Measurements from ENCODE around the gene HBEGF. TPM values are rescaled to one million over a fixed set of nuclear protein-coding genes. Genes with fewer than 3 reads are reported as not detected.

HBEGF gene
- total and polyA plus RNA-seq, 10 of the 15 experiments (the other 5 are each of a cell fraction or from before 2014, with no cell fraction given) = 0.87 to 3.1 (median 2.1) TPM

DNA sequence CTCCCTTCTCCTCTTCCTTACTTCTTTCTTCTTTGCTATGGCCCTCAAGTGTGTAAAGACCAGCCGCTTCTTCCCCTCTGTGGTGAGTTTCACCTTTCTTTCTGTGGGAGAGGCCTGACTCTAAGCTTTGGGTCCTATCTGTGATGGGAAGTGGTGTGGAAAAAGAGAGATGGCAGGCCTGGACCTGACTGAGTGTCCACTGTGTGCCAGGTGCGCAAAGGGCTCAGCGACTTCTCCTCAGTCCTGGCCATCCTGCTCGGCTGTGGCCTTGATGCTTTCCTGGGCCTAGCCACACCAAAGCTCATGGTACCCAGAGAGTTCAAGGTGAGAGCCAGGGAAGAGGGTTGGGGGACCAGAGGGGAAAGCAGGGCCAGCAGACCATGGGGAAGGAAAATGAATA lies 19.5 kb upstream of the HBEGF start:
- no peaks in the 10 kb centered on the region for H4K20me1 ChIP-seq (ENCODE audit: control insufficient read depth, insufficient read depth)
- WGBS (ENCODE audit: insufficient coverage, insufficient replicate concordance, low lambda C conversion rate, missing lambda C conversion rate) = 97% methylated on average over 4 of the region's 4 CpGs
- no peak for TF ChIP-seq NR2C2 (IDR thresholded peaks at IDR 0.05; ENCODE audit: borderline replicate concordance, control insufficient read depth, insufficient read length, low read depth)
- no peak for TF ChIP-seq MEF2A (IDR thresholded peaks at IDR 0.05; ENCODE audit: insufficient read depth, low read depth, low read length)
- TF ChIP-seq KDM1A (IDR thresholded peaks at IDR 0.05; ENCODE audit: borderline replicate concordance) = no peak
- no peak for TF ChIP-seq GATAD2B (conservative IDR thresholded peaks at IDR 0.05; ENCODE audit: low read depth)
- TF ChIP-seq SIN3A (IDR thresholded peaks at IDR 0.05; ENCODE audit: low read depth, low read length) = no peak
- no peak for TF ChIP-seq JUND (IDR thresholded peaks at IDR 0.05; ENCODE audit: low read depth, low read length)
- TF ChIP-seq ZNF622 (IDR thresholded peaks at IDR 0.05) = no peak
- TF ChIP-seq, protein P1, sequence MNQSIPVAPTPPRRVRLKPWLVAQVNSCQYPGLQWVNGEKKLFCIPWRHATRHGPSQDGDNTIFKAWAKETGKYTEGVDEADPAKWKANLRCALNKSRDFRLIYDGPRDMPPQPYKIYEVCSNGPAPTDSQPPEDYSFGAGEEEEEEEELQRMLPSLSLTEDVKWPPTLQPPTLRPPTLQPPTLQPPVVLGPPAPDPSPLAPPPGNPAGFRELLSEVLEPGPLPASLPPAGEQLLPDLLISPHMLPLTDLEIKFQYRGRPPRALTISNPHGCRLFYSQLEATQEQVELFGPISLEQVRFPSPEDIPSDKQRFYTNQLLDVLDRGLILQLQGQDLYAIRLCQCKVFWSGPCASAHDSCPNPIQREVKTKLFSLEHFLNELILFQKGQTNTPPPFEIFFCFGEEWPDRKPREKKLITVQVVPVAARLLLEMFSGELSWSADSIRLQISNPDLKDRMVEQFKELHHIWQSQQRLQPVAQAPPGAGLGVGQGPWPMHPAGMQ (IDR thresholded peaks at IDR 0.05; ENCODE audit: borderline replicate concordance) = no peak
- TF ChIP-seq, protein P2, sequence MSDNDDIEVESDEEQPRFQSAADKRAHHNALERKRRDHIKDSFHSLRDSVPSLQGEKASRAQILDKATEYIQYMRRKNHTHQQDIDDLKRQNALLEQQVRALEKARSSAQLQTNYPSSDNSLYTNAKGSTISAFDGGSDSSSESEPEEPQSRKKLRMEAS (IDR thresholded peaks at IDR 0.05; ENCODE audit: low read depth, low read length) = no peak
- TF ChIP-seq YY1 (IDR thresholded peaks at IDR 0.05; ENCODE audit: low read depth, low read length) = no peak
- TF ChIP-seq ZNF24 (IDR thresholded peaks at IDR 0.05) = no peak
- TF ChIP-seq, protein P3, sequence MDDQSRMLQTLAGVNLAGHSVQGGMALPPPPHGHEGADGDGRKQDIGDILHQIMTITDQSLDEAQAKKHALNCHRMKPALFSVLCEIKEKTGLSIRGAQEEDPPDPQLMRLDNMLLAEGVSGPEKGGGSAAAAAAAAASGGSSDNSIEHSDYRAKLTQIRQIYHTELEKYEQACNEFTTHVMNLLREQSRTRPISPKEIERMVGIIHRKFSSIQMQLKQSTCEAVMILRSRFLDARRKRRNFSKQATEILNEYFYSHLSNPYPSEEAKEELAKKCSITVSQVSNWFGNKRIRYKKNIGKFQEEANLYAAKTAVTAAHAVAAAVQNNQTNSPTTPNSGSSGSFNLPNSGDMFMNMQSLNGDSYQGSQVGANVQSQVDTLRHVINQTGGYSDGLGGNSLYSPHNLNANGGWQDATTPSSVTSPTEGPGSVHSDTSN (IDR thresholded peaks at IDR 0.05; ENCODE audit: insufficient replicate concordance, low read depth, low read length) = no peak
- TF ChIP-seq MYC (IDR thresholded peaks at IDR 0.05; ENCODE audit: insufficient read depth, insufficient read length, insufficient replicate concordance, low read length, severe bottlenecking) = no peak
- no peak for TF ChIP-seq SREBF1 (IDR thresholded peaks at IDR 0.05; ENCODE audit: low read length)
- TF ChIP-seq SREBF2 (IDR thresholded peaks at IDR 0.05; ENCODE audit: low read length) = no peak
- no peak for TF ChIP-seq CHD1 (IDR thresholded peaks at IDR 0.05; ENCODE audit: low read depth, low read length)
- no peak overlapping the region for H3K9ac ChIP-seq (ENCODE audit: control insufficient read depth, insufficient read depth, low read length)
- no peaks in the 10 kb centered on the region; the same call in 1 of the 2 replicates for H3K4me1 ChIP-seq (ENCODE audit: control insufficient read depth, insufficient read depth, low read length)
- H3K27ac ChIP-seq (ENCODE audit: control insufficient read depth, insufficient read depth) = no peak overlapping the region
- ATAC-seq (no peak), DNase-seq (ENCODE audit: low read depth, low spot score) (no peak), FAIRE-seq (no peak)
- in situ Hi-C loops (cut with MboI) = no loop called here
- no peak overlapping the region for H3K4me3 ChIP-seq
- no peaks in the 10 kb centered on the region for H3K27me3 ChIP-seq (replicated peaks in 1 of 2; ENCODE audit: control insufficient read depth in 2 of 2, insufficient read depth in 2 of 2, low read length in 1 of 2)
- no peaks in the 10 kb centered on the region for H3K36me3 ChIP-seq (ENCODE audit: control insufficient read depth in 2 of 2, insufficient read depth in 2 of 2, low read length in 1 of 2)
- intact Hi-C loops (cut with micrococcal nuclease; ENCODE audit: unreplicated experiment) = no loop called here
- BruUV-seq (replicated peaks) = no TSS peak
- H3K9me3 ChIP-seq (replicated peaks; ENCODE audit: control insufficient read depth, insufficient read depth, low read length) = no peaks in the 10 kb centered on the region
- ChIA-PET POLR2A (interaction anchor here (1.1 kb wide), 1 partner anchor 35 kb away, joined by 3 read pairs; no protein-coding TSS in a partner anchor), RAD21 (ENCODE audit: unreplicated experiment) (interaction anchor here (0.9 to 4.9 kb wide), 2 partner anchors 35 to 355 kb away, joined by 3 to 34 read pairs; partner anchors contain the start of gene ANKHD1), SMC1A (ENCODE audit: uncharacterized antibody, unreplicated experiment) (interaction anchor here (0.6 to 1.2 kb wide), 3 partner anchors 105 to 354 kb away, joined by 3 to 4 read pairs (median 3); no protein-coding TSS in a partner anchor), CTCF (interaction anchor here (0.9 to 2.2 kb wide), 9 partner anchors 7 to 356 kb away, joined by 3 to 7 read pairs (median 4); no protein-coding TSS in a partner anchor)
- no peak overlapping the region for H3K4me2 ChIP-seq (ENCODE audit: control insufficient read depth, insufficient read depth)
- no peaks in the 10 kb centered on the region for H3K79me2 ChIP-seq (ENCODE audit: control insufficient read depth, insufficient read depth, low read length)
- H2AFZ ChIP-seq (ENCODE audit: control insufficient read depth, low read depth, low read length) = no peak overlapping the region

Data from GM12878 (cell line).